Measurements from ENCODE around the gene MYOM3.
"Not testable (repeated sequence)": the region's sequence is repeated elsewhere in the genome, so short reads cannot be mapped to it uniquely, and the experiment has no call there.

MYOM3 gene

GRCh38 chr1:24047110-24047477 is 64.8 kb downstream of the MYOM3 start:
- DNase-seq (ENCODE audit: insufficient read length, low spot score) (no peak), FAIRE-seq (no peak)

DNA sequence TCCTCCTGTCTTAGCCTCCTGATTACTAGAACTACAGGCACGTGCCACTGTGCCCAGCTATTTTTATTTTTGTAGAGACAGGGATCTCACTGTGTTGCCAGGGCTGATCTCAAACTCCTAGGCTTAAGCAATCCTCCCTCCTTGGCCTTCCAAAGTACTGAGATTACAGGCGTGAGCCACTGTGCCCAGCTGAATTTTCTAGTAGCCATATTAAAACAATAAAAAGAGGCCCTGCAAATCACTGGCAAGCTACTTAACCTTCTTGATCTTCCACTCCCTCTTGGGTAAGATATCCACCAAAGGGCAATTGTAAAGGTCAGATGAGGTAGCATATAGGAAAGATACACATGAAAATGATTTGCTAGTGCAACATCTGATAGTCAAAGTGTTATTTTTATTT is 66.2 kb downstream of the MYOM3 start:
- FAIRE-seq: no peak
- no peak for DNase-seq (ENCODE audit: insufficient read length, low spot score)

GRCh38 chr1:24044672-24045071 is 67.3 kb downstream of the MYOM3 start:
- not testable (repeated sequence) for FAIRE-seq

DNA sequence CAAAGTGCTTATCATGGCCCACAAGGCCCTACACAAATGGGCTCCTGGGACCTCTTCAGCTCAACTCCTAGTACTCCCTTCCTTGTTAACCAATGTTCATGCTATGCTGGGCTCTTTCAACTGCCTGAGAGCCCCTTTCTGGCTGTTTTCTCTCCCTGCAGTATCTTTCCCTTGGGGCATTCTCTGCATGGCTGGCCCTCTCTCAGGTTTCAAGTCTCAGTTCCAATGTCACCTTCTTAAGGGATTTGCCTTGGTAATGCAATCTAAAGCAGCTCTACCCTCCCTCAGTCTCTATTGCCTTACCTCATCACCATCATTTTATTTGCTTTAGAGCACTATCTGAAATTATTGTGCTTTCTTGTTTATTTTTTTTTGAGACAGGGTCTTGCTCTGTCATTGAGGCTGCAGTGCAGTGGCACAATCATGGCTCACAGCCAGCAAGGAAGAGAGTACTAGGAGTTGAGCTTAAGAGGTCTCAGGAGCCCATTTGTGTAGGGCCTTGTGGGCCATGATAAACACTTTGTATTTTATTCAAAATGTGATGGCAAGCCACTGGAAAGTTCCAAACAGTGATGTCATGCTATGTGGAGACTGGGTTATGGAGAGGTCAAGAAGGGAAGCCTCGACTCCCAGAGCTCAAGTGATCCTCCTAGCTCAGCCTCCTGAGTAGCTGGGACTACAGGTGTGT is 68.4 kb downstream of the MYOM3 start:
- FAIRE-seq (no peak), DNase-seq (ENCODE audit: insufficient read length, low spot score) (no peak)

More at GRCh38 chr1:24044672-24045071, 67.3 kb downstream of the MYOM3 start:
- not testable (repeated sequence) for DNase-seq (ENCODE audit: insufficient read length, low spot score)

DNA sequence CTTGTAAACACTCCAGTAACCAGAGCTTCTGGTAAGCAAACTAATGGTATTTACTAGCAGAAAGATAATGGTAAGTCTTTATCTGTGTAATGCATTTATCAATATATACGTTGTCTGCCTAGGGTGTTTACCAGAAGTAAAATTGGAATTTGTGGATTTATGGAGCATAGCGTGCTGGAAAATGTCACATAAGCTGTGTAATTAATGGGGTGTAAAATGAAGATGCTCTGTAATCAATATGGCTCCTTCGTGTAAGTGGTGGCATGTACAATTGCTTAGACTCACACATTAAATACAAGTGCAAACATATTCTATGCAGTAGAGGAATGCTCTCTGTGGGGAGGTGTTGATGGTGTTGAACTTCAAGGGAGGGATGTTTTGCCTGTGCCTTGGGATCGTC is 69.6 kb downstream of the MYOM3 start:
- DNase-seq (ENCODE audit: insufficient read length, low spot score) (no peak), FAIRE-seq (no peak)

DNA sequence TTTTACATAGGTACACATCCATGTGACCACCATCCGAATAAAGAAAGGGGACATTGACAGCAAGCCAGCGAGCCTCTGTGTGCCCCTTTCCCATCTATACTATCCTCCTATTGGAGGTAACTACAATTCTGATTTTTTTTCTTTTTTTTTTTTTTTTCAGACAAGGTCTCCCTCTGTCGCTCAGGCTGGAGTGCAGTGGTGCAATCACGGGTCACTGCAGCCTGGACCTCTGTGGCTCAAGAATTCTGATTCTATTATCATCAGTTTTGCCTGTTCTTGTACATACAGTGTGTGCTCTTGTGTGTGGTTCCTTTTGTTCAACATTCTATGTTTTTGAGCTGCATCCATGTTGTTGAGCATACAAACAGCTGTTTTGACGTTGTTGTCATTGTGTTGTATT is 75.8 kb downstream of the MYOM3 start:
- DNase-seq (ENCODE audit: insufficient read length, low spot score): no peak
- no peak for FAIRE-seq

- DNase-seq (ENCODE audit: insufficient read length, low spot score) (no peak), FAIRE-seq (no peak)
Observed at GRCh38 chr1:24032981-24033380, 79.0 kb downstream of the MYOM3 start.

DNA sequence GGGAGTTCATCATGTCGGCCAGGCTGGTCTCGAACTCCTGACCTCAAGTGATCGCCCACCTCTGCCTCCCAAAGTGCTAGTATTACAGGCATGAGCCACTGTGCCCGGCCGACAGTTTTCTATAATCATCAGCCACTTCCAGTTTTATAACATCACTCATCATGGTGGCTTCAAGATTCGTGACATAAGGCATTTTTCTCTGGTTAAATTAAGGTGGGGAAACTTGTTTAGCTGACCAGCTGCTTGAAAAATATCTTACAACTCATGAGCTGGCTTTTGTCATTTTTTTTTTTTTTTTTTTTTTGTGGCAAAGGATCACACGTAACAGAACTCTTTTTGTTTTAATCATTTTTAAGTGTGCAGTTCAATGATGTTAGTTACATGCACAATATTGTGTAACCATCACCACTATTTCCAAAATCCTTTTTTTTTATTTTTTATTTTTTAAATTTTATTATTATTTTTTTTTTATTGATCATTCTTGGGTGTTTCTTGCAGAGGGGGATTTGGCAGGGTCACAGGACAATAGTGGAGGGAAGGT is 80.9 kb downstream of the MYOM3 start:
- DNase-seq (ENCODE audit: insufficient read length, low spot score); FAIRE-seq: not testable (repeated sequence)

DNA sequence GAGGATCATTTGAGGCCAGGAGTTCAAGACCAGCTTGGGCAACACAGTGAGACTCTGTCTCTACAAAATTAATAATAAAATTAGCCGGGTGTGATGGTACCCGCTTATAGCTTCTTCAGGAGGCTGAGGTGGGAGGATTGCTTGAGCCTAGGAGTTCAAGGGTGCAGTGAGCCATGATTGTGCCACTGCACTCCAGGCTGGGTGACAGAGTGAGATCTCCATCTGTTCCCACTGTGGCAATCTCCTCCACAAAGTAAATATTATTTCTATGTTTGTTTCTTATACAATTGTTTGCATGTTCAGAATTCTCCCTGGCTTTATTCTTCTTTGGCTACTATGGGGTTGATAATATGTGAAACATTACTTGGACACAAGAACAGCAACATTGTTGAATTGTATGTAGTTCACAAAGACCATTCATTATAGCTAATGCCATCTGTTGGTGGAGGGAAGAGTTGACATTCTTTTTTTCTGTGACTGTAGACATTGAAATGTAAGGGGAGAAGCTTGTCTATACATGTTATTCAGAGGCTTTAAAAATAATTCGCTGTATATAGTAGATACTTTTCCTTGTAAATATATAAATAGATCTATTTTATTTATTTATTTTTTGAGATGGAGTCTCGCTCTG is 84.0 kb downstream of the MYOM3 start:
- DNase-seq (ENCODE audit: insufficient read length, low spot score) (peak; percentile 41), FAIRE-seq (no peak)

DNA sequence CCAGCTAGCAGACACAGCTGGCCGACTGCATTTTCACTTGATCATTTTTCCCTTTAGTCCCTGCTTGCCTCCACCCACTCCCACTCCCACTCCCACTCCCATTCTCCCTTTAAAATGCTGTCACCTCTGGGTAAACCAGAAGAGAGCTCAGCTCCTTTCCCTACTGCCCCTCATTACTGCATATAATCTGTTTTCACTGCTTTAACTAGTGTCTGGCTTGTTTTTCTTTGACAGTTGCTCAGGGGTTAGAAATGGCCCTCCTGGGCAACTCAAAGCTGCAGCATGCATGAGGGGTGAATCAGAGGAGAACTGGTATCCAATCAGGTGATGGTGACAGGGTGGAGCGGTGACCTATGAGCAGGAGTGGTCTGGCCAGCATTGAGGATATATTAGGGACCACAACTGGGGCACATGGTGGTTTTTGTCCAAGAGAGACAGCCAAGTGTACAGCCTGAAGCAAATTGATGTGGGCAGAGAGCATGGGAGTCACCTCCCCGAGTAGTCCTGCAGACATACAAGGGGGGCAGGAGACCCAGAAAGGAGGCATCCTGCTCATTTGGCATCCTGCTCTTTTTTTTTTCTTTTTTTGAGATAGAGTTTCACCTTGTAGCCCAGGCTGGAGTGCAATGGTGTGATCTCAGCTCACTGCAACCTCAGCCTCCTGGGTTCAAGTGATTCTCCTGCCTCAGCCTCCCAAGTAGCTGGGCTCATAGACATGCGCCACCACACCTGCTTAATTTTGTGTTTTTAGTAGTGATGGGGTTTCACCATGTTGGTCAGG is 89.2 kb downstream of the MYOM3 start:
- peak; percentile 88 for DNase-seq (ENCODE audit: insufficient read length, low spot score)
- peak; percentile 31 for FAIRE-seq

GRCh38 chr1:24021403-24022266 is 90.3 kb downstream of the MYOM3 start:
- DNase-seq (ENCODE audit: insufficient read length, low spot score) (no peak), FAIRE-seq (no peak)

- FAIRE-seq: no peak
- DNase-seq (ENCODE audit: insufficient read length, low spot score): no peak
Observed at GRCh38 chr1:24020470-24020869, 91.5 kb downstream of the MYOM3 start.

GRCh38 chr1:24020025-24020424 is 91.9 kb downstream of the MYOM3 start:
- FAIRE-seq (no peak), DNase-seq (ENCODE audit: insufficient read length, low spot score) (no peak)

- FAIRE-seq: no peak
- DNase-seq (ENCODE audit: insufficient read length, low spot score): peak; percentile 83
Observed at GRCh38 chr1:24018611-24019580, 93.0 kb downstream of the MYOM3 start.

GRCh38 chr1:24015221-24016210 is 96.4 kb downstream of the MYOM3 start:
- DNase-seq (ENCODE audit: insufficient read length, low spot score): no peak
- FAIRE-seq: no peak

DNA sequence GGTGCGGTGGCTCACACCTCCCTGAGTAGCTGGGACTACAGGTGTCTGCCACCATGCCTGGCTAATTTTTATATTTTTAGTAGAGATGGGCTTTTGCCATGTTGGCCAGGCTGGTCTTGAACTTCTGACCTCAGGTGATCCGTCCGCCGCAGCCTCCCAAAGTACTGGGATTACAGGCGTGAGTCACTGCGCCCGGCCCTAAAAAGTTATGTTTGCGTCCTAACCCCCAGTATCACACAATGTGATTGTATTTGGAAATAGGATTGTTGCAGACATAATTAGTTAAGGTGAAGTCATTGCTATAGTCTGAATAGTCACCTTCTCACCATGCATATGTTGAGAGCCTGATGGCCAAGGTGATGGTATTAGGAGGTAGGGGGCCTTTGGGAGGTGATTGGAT is 99.1 kb downstream of the MYOM3 start:
- FAIRE-seq; DNase-seq (ENCODE audit: insufficient read length, low spot score): not testable (repeated sequence)

DNA sequence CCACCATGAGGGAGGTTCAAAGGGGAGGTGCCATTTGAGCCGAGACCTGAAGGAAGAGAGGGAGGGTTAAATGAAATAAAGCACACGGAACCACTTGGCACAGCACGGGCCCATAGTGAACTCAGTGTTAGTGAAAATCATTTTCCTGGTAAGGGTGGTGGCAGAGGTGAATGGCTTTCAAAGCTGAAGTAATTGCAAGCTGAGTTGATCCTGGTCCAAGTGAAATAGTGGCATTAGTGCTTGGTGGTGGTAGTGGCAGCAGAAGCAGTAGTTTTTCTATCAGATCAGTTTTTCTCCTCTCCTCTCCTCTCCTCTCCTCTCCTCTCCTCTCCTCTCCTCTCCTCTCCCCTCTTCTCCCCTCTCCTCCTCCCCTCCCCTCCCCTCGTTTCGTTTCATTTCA is 101.3 kb downstream of the MYOM3 start:
- FAIRE-seq: no peak

GRCh38 chr1:24009406-24009805 is 102.5 kb downstream of the MYOM3 start:
- DNase-seq (ENCODE audit: insufficient read length, low spot score) (peak; percentile 77), FAIRE-seq (no peak)

More for the DNA sequence above, 101.3 kb downstream of the MYOM3 start:
- DNase-seq (ENCODE audit: insufficient read length, low spot score): no peak
